Neutrophil (primary cell): ENCODE data around the gene MKRN1.
"Not testable (repeated sequence)": the region's sequence is repeated elsewhere in the genome, so short reads cannot be mapped to it uniquely, and the experiment has no call there.

Source experiments
- H3K27ac ChIP-seq: fragments of 200-600 bp; sonication (generic); 2 replicates; pipeline ENCODE4 v1.5.1; 2016; ENCODE audit warnings: mild to moderate bottlenecking, moderate library complexity
- H3K27me3 ChIP-seq: fragments of 200-600 bp; sonication (generic); 2 replicates; pipeline ENCODE4 v1.6.0; 2016; ENCODE audit warnings: mild to moderate bottlenecking
- H3K36me3 ChIP-seq: fragments of 200-600 bp; sonication (generic); 2 replicates; pipeline ENCODE4 v1.5.1; 2017
- H3K4me1 ChIP-seq, 2 experiments: fragments of 200-600 bp in 1 of 2; sonication (generic) in 1 of 2; 1 replicate in 1 of 2; 2 replicates in 1 of 2; pipeline versions ENCODE4 v1.5.1 to v1.6.1; 2013 to 2016; ENCODE audit warnings: low read depth in 1 of 2, low read length in 1 of 2, mild to moderate bottlenecking in 1 of 2, moderate library complexity in 1 of 2; ENCODE audit not compliant: control insufficient read depth in 1 of 2, insufficient read depth in 1 of 2
- H3K4me3 ChIP-seq, 2 experiments: fragments of 200-600 bp in 1 of 2; sonication (generic) in 1 of 2; 1 replicate in 1 of 2; 2 replicates in 1 of 2; pipeline ENCODE4 v1.5.1; 2013 to 2016; ENCODE audit warnings: low read depth in 1 of 2, low read length in 1 of 2, mild to moderate bottlenecking in 1 of 2, moderate library complexity in 1 of 2
- H3K9me3 ChIP-seq: fragments of 200-600 bp; sonication (generic); 2 replicates; pipeline ENCODE4 v1.5.1; 2016
- TF ChIP-seq, protein P1 (sequence below): fragments of 200-600 bp; sonication (generic); IDR thresholded peaks from 2 replicates; pipeline ENCODE4 v1.5.1; 2016; ENCODE audit warnings: antibody characterized with exemption

MKRN1 gene

GRCh38 chr7:140519007-140519399 lies 39.7 kb upstream of the MKRN1 start:
- no peak overlapping the region for H3K27ac ChIP-seq
- no peaks in the 10 kb centered on the region for H3K27me3 ChIP-seq
- H3K4me3 ChIP-seq, result no peak overlapping the region
- TF ChIP-seq, protein P1, sequence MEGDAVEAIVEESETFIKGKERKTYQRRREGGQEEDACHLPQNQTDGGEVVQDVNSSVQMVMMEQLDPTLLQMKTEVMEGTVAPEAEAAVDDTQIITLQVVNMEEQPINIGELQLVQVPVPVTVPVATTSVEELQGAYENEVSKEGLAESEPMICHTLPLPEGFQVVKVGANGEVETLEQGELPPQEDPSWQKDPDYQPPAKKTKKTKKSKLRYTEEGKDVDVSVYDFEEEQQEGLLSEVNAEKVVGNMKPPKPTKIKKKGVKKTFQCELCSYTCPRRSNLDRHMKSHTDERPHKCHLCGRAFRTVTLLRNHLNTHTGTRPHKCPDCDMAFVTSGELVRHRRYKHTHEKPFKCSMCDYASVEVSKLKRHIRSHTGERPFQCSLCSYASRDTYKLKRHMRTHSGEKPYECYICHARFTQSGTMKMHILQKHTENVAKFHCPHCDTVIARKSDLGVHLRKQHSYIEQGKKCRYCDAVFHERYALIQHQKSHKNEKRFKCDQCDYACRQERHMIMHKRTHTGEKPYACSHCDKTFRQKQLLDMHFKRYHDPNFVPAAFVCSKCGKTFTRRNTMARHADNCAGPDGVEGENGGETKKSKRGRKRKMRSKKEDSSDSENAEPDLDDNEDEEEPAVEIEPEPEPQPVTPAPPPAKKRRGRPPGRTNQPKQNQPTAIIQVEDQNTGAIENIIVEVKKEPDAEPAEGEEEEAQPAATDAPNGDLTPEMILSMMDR, result no peak
- no peaks in the 10 kb centered on the region for H3K4me1 ChIP-seq
- no peaks in the 10 kb centered on the region for H3K36me3 ChIP-seq
- H3K9me3 ChIP-seq, result no peaks in the 10 kb centered on the region

DNA sequence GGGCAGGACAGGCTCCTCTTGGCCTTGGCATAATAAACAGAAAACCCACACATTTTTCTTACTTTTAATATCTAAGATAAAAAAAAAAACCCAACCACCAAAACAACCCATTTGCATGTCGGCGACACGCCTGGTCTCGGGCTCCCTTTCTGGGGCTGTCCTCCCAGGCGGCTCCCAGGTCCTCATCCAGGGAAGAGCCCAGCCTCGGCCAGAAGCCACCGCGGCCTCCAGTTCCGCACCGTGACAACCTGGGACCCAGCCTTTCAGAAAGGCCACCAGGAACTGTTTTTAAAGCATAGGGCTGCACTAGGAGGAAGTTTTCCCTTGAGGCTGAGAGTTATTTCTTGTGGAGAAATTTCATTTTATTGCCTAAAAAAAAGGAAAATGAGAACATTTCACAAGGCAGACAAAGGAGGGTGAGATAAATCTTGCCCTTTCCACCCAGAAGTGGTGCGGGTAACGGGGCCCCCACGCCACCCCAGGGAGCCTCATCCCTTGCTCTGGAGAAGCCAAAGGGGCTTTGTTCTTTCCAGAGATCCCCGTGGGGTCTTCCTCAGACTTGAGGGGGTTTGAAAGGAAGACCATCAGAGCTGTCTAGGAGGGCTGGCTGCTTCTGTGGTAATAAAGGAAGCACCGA lies 39.2 kb upstream of the MKRN1 start:
- no peak overlapping the region for H3K27ac ChIP-seq
- H3K4me3 ChIP-seq, result no peak overlapping the region
- no peaks in the 10 kb centered on the region for H3K36me3 ChIP-seq
- H3K27me3 ChIP-seq, result no peaks in the 10 kb centered on the region
- no peaks in the 10 kb centered on the region for H3K9me3 ChIP-seq
- no peaks in the 10 kb centered on the region for H3K4me1 ChIP-seq
- TF ChIP-seq, protein P1, result no peak

GRCh38 chr7:140517546-140518369 lies 38.5 kb upstream of the MKRN1 start:
- no peak overlapping the region for H3K27ac ChIP-seq
- TF ChIP-seq, protein P1, result peak; percentile 34
- no peaks in the 10 kb centered on the region for H3K4me1 ChIP-seq
- no peaks in the 10 kb centered on the region for H3K36me3 ChIP-seq
- no peaks in the 10 kb centered on the region for H3K27me3 ChIP-seq
- H3K9me3 ChIP-seq, result no peaks in the 10 kb centered on the region
- H3K4me3 ChIP-seq, result no peak overlapping the region

DNA sequence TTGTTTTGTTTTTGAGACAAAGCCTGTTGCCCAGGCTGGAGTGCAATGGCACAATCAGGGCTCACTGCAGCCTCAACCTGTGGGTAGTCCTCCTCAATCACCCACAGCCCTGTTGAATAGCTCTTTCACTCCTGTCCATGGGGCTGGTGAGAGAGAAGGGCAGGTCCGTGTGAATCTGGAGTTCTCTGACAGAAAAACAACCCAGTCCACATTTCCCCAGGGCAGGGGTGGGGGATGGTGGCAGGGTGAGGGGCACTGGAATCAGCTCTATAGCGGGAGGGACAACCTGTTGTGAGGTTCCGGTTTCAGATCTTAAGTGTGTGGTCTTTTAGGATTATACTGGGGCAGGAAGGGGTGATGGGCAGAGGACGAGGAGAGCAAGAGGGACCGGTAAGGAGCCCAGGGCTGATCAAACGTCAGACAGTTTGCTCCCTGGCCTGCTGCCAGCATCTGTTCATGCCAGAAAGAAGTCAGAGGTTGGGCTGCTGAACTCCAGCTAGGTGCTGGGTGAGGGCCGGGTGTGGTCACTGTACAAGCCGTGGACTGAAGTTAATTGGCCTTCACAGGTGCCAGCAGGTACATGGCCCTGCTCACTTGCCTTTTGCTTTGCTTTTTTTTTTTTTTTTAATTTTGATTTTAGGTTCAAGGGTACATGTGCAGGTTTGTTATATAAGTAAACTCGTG lies 33.2 kb upstream of the MKRN1 start:
- Histone ChIP-seq H3K9me3 (no peaks in the 10 kb centered on the region), H3K27ac (no peak overlapping the region), H3K4me3 (no peak overlapping the region), H3K27me3 (peaks cover under 1% of the 10 kb centered on the region), H3K4me1 (no peaks in the 10 kb centered on the region), H3K36me3 (no peaks in the 10 kb centered on the region)
- TF ChIP-seq, protein P1, result no peak

DNA sequence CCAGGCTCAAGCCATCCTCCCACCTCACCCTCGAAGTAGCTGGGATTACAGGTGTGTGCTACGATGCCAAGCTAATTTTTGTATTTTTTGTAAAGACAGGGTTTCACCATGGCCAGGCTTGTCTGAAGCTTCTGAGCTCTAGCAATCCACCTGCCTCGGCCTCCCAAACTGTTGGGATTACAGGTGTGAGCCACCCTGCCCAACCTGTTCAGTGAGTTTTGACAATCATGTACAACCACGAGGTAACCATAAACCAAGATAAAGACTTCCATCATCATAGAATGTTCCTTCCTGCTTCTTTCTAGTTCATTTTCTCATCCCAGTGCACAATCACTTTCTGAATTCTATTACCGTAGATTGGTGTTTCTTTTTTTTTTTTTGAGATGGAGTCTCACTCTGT lies 30.5 kb upstream of the MKRN1 start:
- H3K36me3 ChIP-seq, result no peaks in the 10 kb centered on the region
- TF ChIP-seq, protein P1, result no peak
- H3K27ac ChIP-seq, result no peak overlapping the region
- H3K27me3 ChIP-seq, result peaks cover 4% of the 10 kb centered on the region
- H3K9me3 ChIP-seq, result no peaks in the 10 kb centered on the region
- no peaks in the 10 kb centered on the region for H3K4me1 ChIP-seq
- H3K4me3 ChIP-seq, result no peak overlapping the region

- not testable (repeated sequence) for H3K4me3 ChIP-seq, H3K27me3 ChIP-seq, H3K36me3 ChIP-seq, H3K27ac ChIP-seq, H3K4me1 ChIP-seq, H3K9me3 ChIP-seq
These were observed 28.3 kb upstream of the MKRN1 start for GRCh38 chr7:140507556-140507955.
